HG03457 (cell line): ENCODE results near the gene CFAP43.

Experiments
- ATAC-seq: cut with Tn5 transposase; IDR thresholded peaks from one replicate; pipeline ENCODE4 v1.9.1; 2021; ENCODE audit warnings: moderate number of reproducible peaks; ENCODE audit not compliant: unreplicated experiment

The CFAP43 gene

GRCh38 chr10:104144931-104145330 is 87.2 kb downstream of the CFAP43 start:
- no peak for ATAC-seq

DNA sequence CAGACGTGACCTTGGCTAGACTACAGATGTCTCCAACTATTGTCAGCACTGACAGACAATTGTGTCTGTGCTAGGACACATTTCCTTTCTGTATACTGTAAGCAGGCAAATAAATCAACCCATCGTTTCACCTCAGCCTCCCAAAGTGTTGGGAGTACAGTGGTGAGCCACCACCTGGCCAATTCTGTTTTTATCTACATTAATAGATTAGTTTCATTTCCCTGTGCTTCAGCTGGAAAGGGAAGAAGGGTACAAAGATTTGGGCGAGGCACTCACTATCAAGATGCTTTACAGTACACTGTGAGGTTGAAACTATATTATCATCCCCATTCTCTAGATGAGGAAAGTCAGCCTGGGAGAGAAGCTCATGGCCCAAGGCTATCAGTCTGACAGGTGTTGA is 88.3 kb downstream of the CFAP43 start:
- ATAC-seq = no peak

DNA sequence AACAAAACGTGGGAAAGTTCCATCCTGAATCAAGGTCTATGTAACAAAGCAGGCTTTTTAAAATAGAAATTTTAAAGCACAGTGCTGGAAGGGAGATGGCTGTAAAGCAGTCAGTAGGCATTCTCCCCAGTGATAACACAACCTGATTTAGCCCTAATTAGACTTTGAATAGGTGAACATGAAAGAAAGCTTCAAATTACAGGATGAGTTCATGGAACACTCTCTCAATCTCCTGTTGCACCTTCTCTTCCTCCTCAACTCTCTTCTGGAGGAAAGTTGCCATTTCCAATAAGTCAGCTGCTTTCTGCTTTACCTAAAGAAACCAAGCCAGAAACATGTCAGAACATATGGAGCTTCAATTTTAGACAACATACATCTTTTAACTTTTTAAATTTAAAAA is 90.1 kb downstream of the CFAP43 start:
- ATAC-seq = no peak

GRCh38 chr10:104139221-104139620 is 92.9 kb downstream of the CFAP43 start:
- no peak for ATAC-seq

DNA sequence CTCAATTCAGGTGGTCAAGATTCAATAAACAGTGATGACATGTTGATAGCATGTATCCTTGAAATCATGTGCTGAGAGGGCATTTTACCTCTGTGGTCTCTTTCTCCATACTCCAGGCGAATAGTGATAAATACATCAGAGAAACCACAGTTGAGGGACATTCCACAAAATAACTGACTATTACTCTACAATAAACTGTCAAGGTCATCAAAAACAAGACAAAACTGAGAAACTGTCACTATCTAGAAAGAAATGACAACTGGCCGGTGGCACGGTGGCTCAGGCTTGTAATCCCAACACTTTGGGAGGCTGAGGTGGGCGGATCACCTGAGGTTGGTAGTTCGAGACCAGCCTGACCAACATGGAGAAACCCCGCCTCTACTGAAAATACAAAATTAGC is 94.0 kb downstream of the CFAP43 start:
- ATAC-seq = no peak

DNA sequence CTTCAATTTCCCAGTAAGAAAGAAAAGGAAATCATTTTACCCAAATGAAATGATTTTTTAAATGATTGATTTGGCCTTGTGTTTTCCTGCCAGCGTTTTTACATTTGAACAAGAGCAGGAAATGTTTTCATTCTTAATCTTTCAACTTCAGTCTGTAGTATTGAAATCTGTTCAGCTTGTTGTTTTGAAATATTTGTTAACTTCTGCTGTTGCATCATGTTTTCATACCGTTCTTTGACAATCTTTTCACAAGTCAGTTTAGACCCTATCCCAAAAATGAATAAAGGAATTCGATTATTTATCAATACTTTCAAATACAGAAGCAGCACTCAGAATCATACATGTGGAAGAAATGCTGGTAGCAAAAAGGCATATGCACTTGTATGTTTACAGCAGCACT is 102.1 kb downstream of the CFAP43 start:
- no peak for ATAC-seq

GRCh38 chr10:104128214-104128613 is 104.0 kb downstream of the CFAP43 start:
- ATAC-seq = no peak

DNA sequence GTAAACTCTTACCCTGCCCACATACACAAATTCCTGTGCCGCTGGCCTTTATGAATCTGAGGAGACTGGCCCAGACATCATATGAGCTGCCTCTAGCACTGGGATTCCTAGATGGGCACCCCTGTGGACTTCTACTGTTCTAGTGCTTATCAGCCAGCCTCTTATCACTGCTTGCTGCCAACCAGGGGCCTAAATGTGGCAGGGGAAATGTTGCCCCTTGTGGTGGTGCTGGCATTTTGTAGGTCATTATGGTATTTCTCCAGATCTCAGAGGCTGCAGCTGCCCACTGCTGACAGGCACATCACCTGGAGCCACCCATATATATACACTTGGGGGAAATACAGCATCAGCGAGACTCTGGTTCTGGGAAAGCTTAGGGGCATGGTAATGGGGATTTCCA is 104.8 kb downstream of the CFAP43 start:
- ATAC-seq = no peak

DNA sequence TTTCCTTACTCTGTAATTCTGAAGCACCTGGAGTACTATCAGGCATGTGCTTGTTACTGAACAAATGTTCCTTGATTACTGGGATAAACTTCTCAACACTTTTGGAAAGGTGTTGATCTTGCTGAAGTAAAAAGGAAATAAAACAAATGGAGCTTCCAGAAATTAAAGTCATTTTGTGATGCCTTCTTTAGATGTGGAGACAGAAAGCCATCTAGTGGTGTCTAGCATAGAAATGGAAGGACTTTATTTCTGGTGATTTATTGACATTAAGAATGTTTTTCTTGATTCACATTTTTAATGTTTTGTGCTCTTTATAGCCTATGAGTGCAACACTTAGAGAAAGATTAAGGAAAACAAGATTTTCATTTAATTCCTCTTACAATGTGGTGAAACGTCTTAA is 108.8 kb downstream of the CFAP43 start:
- no peak for ATAC-seq

GRCh38 chr10:104122225-104123107 is 109.7 kb downstream of the CFAP43 start:
- no peak for ATAC-seq

DNA sequence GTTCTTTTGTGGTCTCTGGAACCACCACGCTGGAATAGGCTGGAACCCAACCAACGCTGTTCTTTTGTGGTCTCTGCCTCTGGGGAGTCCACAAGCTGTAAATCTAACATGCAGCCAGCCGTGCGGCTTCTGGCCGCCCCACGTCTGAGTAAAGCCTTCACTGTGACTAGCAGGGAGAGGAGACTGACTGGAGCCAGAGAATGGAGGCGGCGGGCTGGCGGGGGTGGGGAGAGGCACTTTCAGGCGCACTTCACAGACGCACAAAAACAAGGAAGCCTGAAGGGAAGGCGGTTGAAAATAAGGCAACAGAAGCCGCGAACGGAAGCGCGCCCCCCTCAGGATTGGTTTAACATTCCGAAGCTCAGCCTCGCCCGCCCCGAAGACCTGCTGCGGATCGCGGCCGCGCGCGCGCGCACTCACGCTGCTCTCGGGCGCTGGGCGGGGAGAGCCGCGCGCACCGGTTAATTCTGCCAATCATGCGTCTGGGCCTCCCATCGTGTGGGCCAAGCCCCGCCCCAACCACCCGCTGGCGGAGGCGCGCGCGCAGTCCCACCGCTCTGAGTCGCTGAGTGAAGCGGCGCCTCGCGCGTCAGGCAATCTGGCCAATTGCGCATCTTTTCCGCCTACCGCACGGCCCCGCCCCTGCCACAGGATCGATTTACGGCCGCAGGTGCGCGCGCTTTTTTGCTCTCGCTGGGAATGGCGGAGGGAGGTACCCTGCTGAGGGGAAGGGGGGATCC is 110.5 kb downstream of the CFAP43 start, which contains the start of gene SFR1:
TSS of gene SFR1 (plus strand) at position 687 of the 740 bp plus-strand sequence. CDS start at position 700, 13 bp downstream.
- ATAC-seq = peak; percentile 86

- peak; percentile 30 for ATAC-seq
These were observed 111.2 kb downstream of the CFAP43 start for GRCh38 chr10:104120903-104121484.

DNA sequence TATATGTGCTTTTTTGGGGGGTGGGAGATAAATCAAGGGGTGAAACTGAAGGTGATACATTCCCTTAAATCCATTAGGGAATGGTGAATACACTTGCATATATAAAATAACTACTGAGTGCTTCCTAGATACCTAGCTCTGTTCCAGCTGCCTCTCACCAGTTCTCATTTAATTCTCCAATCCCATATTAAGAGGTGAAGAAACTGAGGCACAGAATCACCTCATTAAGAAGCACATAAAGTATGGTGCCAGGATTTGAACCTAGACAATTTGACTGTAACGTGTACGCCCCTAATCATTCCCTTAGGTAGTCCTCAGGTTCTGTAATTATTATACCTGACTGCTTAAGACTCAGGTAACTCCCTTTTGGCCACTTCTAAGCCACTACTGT is 111.7 kb downstream of the CFAP43 start:
- no peak for ATAC-seq

DNA sequence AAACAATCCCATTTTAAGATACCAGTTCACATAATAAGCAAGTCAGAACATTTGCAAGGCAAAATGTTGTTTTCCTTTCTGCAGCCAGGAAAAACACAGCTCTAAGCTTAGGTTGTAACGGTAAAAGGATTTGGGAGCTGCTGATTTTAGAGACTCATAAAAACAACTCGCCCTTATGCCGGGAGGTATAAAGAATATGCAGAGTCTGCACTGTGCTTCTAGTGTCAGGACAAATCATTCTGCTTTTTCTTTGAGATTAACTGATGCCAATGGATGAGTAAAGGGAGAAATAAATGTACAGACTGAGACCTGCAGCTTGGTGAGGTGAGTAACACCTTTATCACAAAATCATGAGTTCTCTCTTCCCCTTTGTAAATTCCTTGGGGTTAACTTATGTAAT is 112.2 kb downstream of the CFAP43 start:
- ATAC-seq = no peak

GRCh38 chr10:104117839-104118323 is 114.3 kb downstream of the CFAP43 start:
- no peak for ATAC-seq

GRCh38 chr10:104113376-104113956 is 118.7 kb downstream of the CFAP43 start:
- ATAC-seq = no peak

GRCh38 chr10:104109908-104110662 is 122.1 kb downstream of the CFAP43 start:
- peak; percentile 81 for ATAC-seq

DNA sequence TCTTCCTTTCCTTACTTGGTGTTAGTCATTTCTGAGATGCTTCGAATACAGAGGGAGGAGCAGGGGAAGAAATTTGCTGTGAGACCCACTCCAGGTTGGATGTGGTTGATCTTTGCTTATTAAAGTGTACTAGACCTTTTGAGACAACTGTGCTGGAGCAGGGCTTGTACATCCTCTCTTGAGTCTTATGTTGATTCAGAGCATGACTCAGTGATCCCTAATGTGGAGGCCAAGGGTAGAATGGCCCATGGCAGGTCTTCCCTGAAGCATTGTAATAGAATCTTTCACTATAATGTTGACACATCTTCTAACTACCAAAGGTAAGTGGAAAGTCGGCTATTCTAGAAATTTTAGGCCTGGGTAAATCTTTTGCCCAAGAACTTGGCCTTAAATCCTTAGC is 127.2 kb downstream of the CFAP43 start:
- no peak for ATAC-seq

- no peak for ATAC-seq
These were observed 127.7 kb downstream of the CFAP43 start for GRCh38 chr10:104104418-104104817.

GRCh38 chr10:104103956-104104355 is 128.2 kb downstream of the CFAP43 start:
- ATAC-seq = no peak
